CD8-positive, alpha-beta memory T cell (primary cell): ENCODE results near the gene SLAIN2. TPM values are rescaled to one million over a fixed set of nuclear protein-coding genes. Genes with fewer than 3 reads are reported as not detected.

Experiments
- CTCF ChIA-PET: fragments of 350-600 bp; sonication (Branson Sonifier 250); formaldehyde crosslinking; loops from one replicate; lab custom pipeline; 2021; ENCODE audit warnings: antibody characterized with exemption; lab: Charles Lee
- POLR2A ChIA-PET: fragments of 350-600 bp; sonication (Branson Sonifier 250); formaldehyde crosslinking; loops from one replicate; lab custom pipeline; 2021; ENCODE audit warnings: antibody characterized with exemption; lab: Charles Lee
- DNase-seq, 5 donors: peaks; one replicate each; pipeline versions ENCODE4 v3.0.0 to v3.0.0-alpha.2; 2020 to 2022; ENCODE audit warnings: mixed read lengths in 1 of 5
- H3K27ac ChIP-seq: one replicate; pipeline ENCODE4 v1.7.0; 2013; ENCODE audit warnings: low read depth, mild to moderate bottlenecking, low read length, moderate library complexity
- H3K27me3 ChIP-seq: 2 replicates; pipeline ENCODE4 v1.7.0; 2013; ENCODE audit warnings: low read length, mild to moderate bottlenecking; ENCODE audit not compliant: insufficient read depth, poor library complexity, severe bottlenecking
- H3K36me3 ChIP-seq: 2 replicates; pipeline ENCODE4 v1.7.0; 2013; ENCODE audit warnings: mild to moderate bottlenecking, low read length, moderate library complexity; ENCODE audit not compliant: insufficient read depth
- H3K4me1 ChIP-seq: 2 replicates; pipeline ENCODE4 v1.7.0; 2013; ENCODE audit warnings: mild to moderate bottlenecking, low read length, moderate library complexity; ENCODE audit not compliant: insufficient read depth
- H3K4me3 ChIP-seq: 2 replicates; pipeline ENCODE4 v1.7.0; 2013; ENCODE audit warnings: mild to moderate bottlenecking, low read length
- H3K9me3 ChIP-seq: 2 replicates; pipeline ENCODE4 v1.7.0; 2013; ENCODE audit warnings: mild to moderate bottlenecking, low read length
- H3K27ac Mint-ChIP-seq, 8 donors: one replicate each; pipeline ENCODE4 v1.8.0; 2020 to 2021; ENCODE audit warnings: mixed read lengths in 8 of 8, mild to moderate bottlenecking in 6 of 8, inconsistent platforms in 3 of 8, moderate library complexity in 3 of 8
- H3K27me3 Mint-ChIP-seq, 2 donors: one replicate each; pipeline ENCODE4 v1.8.0; 2020 to 2021; ENCODE audit warnings: mixed read lengths in 2 of 2, mild to moderate bottlenecking in 1 of 2, moderate library complexity in 1 of 2
- H3K36me3 Mint-ChIP-seq, 3 donors: one replicate each; pipeline ENCODE4 v1.8.0; 2020 to 2021; ENCODE audit warnings: mixed read lengths in 3 of 3, inconsistent platforms in 1 of 3, mild to moderate bottlenecking in 1 of 3
- H3K4me1 Mint-ChIP-seq, 3 donors: one replicate each; pipeline ENCODE4 v1.8.0; 2020 to 2021; ENCODE audit warnings: mixed read lengths in 3 of 3, inconsistent platforms in 1 of 3, mild to moderate bottlenecking in 1 of 3
- H3K4me3 Mint-ChIP-seq, 7 donors: one replicate each; pipeline ENCODE4 v1.8.0; 2020 to 2021; ENCODE audit warnings: mixed read lengths in 7 of 7, mild to moderate bottlenecking in 6 of 7, moderate library complexity in 4 of 7, inconsistent platforms in 2 of 7
- H3K9me3 Mint-ChIP-seq, 5 donors: one replicate each; pipeline ENCODE4 v1.8.0; 2020 to 2022; ENCODE audit warnings: mixed read lengths in 5 of 5, mild to moderate bottlenecking in 3 of 5, moderate library complexity in 2 of 5, inconsistent platforms in 1 of 5
- polyA plus RNA-seq: library from polyadenylated mRNA; unstranded; fragments of 300-500 nt; fragmentation: Illumina TruSeq; gene quantifications from one replicate; pipeline ENCODE4 v1.2.3, GENCODE V29; 2021
- total RNA-seq, 2 experiments: library from RNA; stranded (reverse); gene quantifications; one replicate each; pipeline ENCODE4 v1.2.3, GENCODE V29; 2021

SLAIN2 gene
- total and polyA plus RNA-seq, 3 experiments from 2014 or later, result 26.4 to 86.8 (median 72.2) TPM

DNA sequence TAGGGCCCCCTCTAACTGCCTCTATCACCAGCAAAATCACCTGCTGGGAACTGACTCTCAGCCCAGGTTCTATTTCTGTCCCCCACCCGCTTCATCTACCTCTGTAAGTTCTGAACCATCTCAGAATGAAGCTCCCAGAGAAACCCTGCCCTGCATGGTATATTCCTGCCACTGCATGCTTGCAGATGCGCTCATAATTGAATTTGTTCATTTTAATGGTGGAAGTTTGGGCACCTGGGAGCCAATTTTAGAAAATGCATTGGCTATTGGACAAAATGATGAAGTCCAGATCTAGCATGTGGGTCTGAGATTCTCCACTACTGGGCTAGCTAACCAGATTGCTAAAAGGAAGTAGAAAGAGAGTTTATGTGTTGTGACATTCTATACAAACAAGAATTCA, 113.3 kb downstream of the SLAIN2 start:
- Mint-ChIP-seq H3K27ac (no peak overlapping the region), H3K4me1 (no peaks in the 10 kb centered on the region), H3K9me3 (peaks cover 0 to 5% (median 0%) of the 10 kb centered on the region in 5 donors), H3K4me3 (no peak overlapping the region), H3K27me3 (peaks cover 0 to 21% of the 10 kb centered on the region in 2 donors), H3K36me3 (peaks cover 0 to 1% (median 0%) of the 10 kb centered on the region in 3 donors)
- H3K4me3 ChIP-seq, result no peak overlapping the region
- ChIA-PET POLR2A (no interaction called here), CTCF (no interaction called here)
- DNase-seq, result no peak
- H3K36me3 ChIP-seq, result no peaks in the 10 kb centered on the region
- H3K27me3 ChIP-seq, result no peaks in the 10 kb centered on the region
- no peak overlapping the region for H3K27ac ChIP-seq
- no peaks in the 10 kb centered on the region for H3K9me3 ChIP-seq
- H3K4me1 ChIP-seq, result no peaks in the 10 kb centered on the region

DNA sequence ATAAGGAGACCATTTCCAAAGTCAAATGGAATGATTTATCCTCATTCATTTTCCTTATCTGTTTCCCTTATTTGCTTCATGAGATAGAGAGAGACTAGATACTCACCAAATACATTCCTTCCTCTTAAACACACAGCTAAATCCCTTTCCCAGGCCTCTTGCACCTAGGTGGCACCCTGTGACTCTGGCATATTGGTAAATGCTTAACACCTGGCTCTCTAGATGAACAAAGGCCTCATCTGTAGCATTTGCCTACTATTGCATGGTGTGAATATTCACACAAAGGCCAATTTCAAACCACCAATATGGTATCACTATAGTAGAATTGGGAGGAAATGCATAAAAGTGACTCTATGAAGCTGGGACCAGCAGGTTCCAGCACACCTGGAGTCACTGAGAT, 119.7 kb downstream of the SLAIN2 start:
- H3K4me1 Mint-ChIP-seq, result no peaks in the 10 kb centered on the region
- no peak overlapping the region for H3K4me3 ChIP-seq
- H3K27me3 Mint-ChIP-seq, result peaks cover 0 to 8% of the 10 kb centered on the region in 2 donors
- DNase-seq, result no peak
- peaks cover 0 to 5% (median 0%) of the 10 kb centered on the region in 3 donors for H3K36me3 Mint-ChIP-seq
- no peak overlapping the region for H3K27ac Mint-ChIP-seq
- H3K27ac ChIP-seq, result no peak overlapping the region
- POLR2A ChIA-PET, result no interaction called here
- peaks cover 0 to 6% (median 5%) of the 10 kb centered on the region in 5 donors for H3K9me3 Mint-ChIP-seq
- H3K36me3 ChIP-seq, result no peaks in the 10 kb centered on the region
- CTCF ChIA-PET, result no interaction called here
- H3K4me1 ChIP-seq, result no peaks in the 10 kb centered on the region
- H3K27me3 ChIP-seq, result no peaks in the 10 kb centered on the region
- H3K9me3 ChIP-seq, result no peaks in the 10 kb centered on the region
- no peak overlapping the region for H3K4me3 Mint-ChIP-seq

DNA sequence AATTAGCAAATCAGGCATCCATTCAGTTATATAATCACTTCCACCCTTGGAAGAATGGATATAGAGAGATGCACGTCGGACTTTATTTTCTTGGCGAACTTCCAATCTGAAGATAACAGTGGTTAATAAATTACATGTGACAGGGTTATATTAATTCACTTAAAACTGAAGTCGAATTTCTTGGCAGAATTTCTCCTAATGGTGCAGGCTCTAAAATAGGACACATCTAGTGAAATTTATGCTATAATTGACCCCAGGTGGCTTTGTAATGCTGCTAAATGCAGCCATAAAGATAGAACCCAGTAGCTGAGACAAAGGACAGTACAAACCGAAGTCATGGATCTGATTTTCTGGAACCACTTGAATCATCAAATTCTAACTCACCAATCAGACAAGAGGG, 121.0 kb downstream of the SLAIN2 start:
- no peaks in the 10 kb centered on the region for H3K36me3 ChIP-seq
- no peaks in the 10 kb centered on the region for H3K4me1 Mint-ChIP-seq
- no peak overlapping the region for H3K27ac Mint-ChIP-seq
- no peak overlapping the region for H3K4me3 Mint-ChIP-seq
- H3K9me3 ChIP-seq, result no peaks in the 10 kb centered on the region
- no peak overlapping the region for H3K27ac ChIP-seq
- H3K9me3 Mint-ChIP-seq, result peaks cover 0 to 6% (median 3%) of the 10 kb centered on the region in 5 donors
- H3K27me3 Mint-ChIP-seq, result peaks cover 0 to 8% of the 10 kb centered on the region in 2 donors
- ChIA-PET POLR2A (no interaction called here), CTCF (no interaction called here)
- peaks cover 0 to 5% (median 0%) of the 10 kb centered on the region in 3 donors for H3K36me3 Mint-ChIP-seq
- no peak for DNase-seq
- H3K27me3 ChIP-seq, result no peaks in the 10 kb centered on the region
- no peaks in the 10 kb centered on the region for H3K4me1 ChIP-seq
- H3K4me3 ChIP-seq, result no peak overlapping the region

DNA sequence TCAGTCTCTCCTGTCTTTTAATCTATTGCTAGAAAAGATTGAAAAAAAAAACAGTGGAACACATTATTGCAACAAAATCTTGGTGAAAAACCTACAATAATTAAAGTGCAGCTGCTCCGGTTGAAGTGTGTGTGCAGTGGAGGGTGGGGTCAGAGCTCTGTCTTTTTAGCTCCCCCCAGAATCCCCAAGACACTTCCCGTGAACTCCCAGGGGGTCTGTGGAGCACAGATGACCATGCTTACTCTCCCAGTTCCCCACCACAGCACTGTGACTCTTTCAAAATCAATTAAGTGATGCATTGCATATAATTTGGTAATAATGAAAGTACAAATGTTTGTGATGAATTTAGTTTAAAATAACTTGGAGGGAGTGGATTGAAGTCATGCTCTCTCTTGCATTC, 126.1 kb downstream of the SLAIN2 start:
- H3K9me3 ChIP-seq, result no peaks in the 10 kb centered on the region
- CTCF ChIA-PET, result no interaction called here
- Mint-ChIP-seq H3K9me3 (peaks cover 0 to 6% (median 3%) of the 10 kb centered on the region in 5 donors), H3K4me1 (no peaks in the 10 kb centered on the region), H3K4me3 (no peak overlapping the region), H3K36me3 (peaks cover 0 to 5% (median 0%) of the 10 kb centered on the region in 3 donors), H3K27me3 (peaks cover 11 to 17% of the 10 kb centered on the region in 2 donors), H3K27ac (no peak overlapping the region)
- H3K36me3 ChIP-seq, result no peaks in the 10 kb centered on the region
- no peak for DNase-seq
- POLR2A ChIA-PET, result no interaction called here
- no peak overlapping the region for H3K27ac ChIP-seq
- no peaks in the 10 kb centered on the region for H3K27me3 ChIP-seq
- no peak overlapping the region for H3K4me3 ChIP-seq
- no peaks in the 10 kb centered on the region for H3K4me1 ChIP-seq

DNA sequence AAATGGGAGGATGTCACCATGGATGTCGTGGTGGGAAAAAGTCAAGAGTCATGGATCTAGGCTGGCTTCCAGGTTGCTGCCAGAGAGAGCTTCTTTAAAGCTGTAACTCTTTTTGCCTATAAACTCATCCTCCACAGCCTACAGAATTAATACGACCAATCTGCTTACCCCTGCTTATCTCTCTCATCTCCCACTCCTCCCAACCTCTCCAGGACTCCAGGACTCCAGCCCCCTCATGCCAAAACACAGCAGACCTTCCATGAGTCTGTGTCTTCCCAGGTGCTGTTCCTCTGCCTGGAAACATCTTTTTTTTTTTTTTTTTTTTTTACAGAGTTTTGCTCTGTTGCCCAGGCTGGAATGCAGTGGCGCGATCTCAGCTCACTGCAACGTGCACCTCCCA, 126.6 kb downstream of the SLAIN2 start:
- H3K36me3 Mint-ChIP-seq, result peaks cover 0 to 5% (median 0%) of the 10 kb centered on the region in 3 donors
- ChIA-PET CTCF (no interaction called here), POLR2A (no interaction called here)

DNA sequence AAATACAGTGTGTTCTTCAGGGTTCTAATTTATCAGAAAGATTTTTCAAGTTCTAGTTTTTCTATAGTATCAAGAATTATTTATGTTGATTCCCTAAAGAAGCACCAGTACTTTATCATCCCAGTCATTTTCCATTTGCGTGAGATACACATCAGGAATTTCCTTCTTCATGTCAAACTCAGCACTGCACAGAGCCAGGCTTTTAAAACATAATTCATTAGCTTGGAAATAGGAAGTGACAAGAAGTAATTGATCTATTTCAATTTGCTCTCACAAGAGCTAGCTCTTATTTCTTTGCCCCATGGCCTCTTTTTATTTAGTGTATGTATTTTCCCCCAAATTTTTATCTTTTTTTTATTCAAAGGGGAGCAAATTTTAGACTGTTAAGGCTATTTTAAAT, 128.8 kb downstream of the SLAIN2 start:
- H3K27me3 Mint-ChIP-seq, result peaks cover 9 to 19% of the 10 kb centered on the region in 2 donors
- CTCF ChIA-PET, result no interaction called here

More for the DNA sequence above, 126.6 kb downstream of the SLAIN2 start:
- H3K4me1 ChIP-seq, result no peaks in the 10 kb centered on the region
- no peak overlapping the region for H3K27ac ChIP-seq
- no peak overlapping the region for H3K27ac Mint-ChIP-seq
- no peak for DNase-seq
- no peak overlapping the region for H3K4me3 Mint-ChIP-seq
- H3K27me3 Mint-ChIP-seq, result peaks cover 11 to 17% of the 10 kb centered on the region in 2 donors
- no peaks in the 10 kb centered on the region for H3K9me3 ChIP-seq
- no peak overlapping the region for H3K4me3 ChIP-seq
- no peaks in the 10 kb centered on the region for H3K36me3 ChIP-seq
- H3K4me1 Mint-ChIP-seq, result no peaks in the 10 kb centered on the region
- H3K9me3 Mint-ChIP-seq, result peaks cover 0 to 6% (median 3%) of the 10 kb centered on the region in 5 donors
- no peaks in the 10 kb centered on the region for H3K27me3 ChIP-seq

DNA sequence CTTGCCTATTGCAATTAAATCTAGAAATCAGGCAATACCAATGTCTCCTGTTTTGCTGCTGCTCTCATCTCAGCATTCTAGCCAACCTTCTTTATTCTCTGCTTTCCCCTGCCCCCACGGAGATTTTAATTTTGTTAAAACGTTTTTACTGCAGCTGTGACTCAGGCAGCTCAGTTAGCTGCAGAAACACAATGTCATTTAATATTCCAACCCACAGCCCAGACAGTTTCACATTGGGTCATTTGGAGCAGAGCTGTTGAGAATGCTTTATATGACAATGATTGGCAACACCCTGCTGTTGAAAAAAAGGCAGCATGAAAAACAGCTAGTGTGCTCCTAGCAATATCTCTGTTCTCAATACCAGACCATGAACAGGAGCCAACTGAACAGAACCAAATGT, 129.2 kb downstream of the SLAIN2 start:
- CTCF ChIA-PET, result no interaction called here
- Mint-ChIP-seq H3K4me3 (no peak overlapping the region), H3K4me1 (no peaks in the 10 kb centered on the region), H3K27ac (no peak overlapping the region), H3K36me3 (no peaks in the 10 kb centered on the region), H3K9me3 (no peaks in the 10 kb centered on the region), H3K27me3 (peaks cover 9 to 19% of the 10 kb centered on the region in 2 donors)
- Histone ChIP-seq H3K27ac (no peak overlapping the region), H3K4me3 (no peak overlapping the region), H3K4me1 (no peaks in the 10 kb centered on the region), H3K36me3 (no peaks in the 10 kb centered on the region), H3K27me3 (no peaks in the 10 kb centered on the region), H3K9me3 (no peaks in the 10 kb centered on the region)
- DNase-seq, result no peak
- POLR2A ChIA-PET, result no interaction called here

More for the DNA sequence above, 128.8 kb downstream of the SLAIN2 start:
- H3K27me3 ChIP-seq, result no peaks in the 10 kb centered on the region
- H3K27ac ChIP-seq, result no peak overlapping the region
- no peak for DNase-seq
- no peaks in the 10 kb centered on the region for H3K4me1 Mint-ChIP-seq
- H3K9me3 ChIP-seq, result no peaks in the 10 kb centered on the region
- H3K4me1 ChIP-seq, result no peaks in the 10 kb centered on the region
- no peaks in the 10 kb centered on the region for H3K36me3 ChIP-seq
- H3K27ac Mint-ChIP-seq, result no peak overlapping the region
- H3K9me3 Mint-ChIP-seq, result no peaks in the 10 kb centered on the region
- no peak overlapping the region for H3K4me3 ChIP-seq
- no peak overlapping the region for H3K4me3 Mint-ChIP-seq
- POLR2A ChIA-PET, result no interaction called here
- no peaks in the 10 kb centered on the region for H3K36me3 Mint-ChIP-seq

DNA sequence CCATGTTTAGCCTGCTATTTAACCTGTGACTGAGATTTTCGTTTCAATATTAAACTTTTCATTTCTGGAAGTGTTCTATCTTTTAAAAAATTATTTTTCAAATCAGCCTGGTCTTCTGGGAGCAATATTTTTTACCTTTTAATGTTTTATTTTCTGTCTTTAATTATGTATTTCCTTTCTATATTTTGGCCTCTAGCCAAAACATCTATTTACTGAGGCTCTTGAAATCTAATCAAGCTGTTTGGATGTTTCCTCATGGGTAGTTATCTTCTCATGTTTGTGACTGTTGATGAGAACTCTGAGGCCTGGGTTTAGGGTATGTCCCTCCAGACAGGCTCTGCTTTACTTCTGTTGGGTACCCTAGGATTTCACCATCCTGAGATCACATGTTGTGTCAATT, 131.5 kb downstream of the SLAIN2 start:
- no peak for DNase-seq
- ChIA-PET POLR2A (no interaction called here), CTCF (no interaction called here)
- Mint-ChIP-seq H3K27ac (no peak overlapping the region), H3K36me3 (no peaks in the 10 kb centered on the region), H3K4me3 (no peak overlapping the region), H3K4me1 (no peaks in the 10 kb centered on the region), H3K27me3 (peaks cover 12 to 19% of the 10 kb centered on the region in 2 donors), H3K9me3 (no peaks in the 10 kb centered on the region)
- Histone ChIP-seq H3K4me1 (no peaks in the 10 kb centered on the region), H3K36me3 (no peaks in the 10 kb centered on the region), H3K4me3 (no peak overlapping the region), H3K27me3 (no peaks in the 10 kb centered on the region), H3K9me3 (no peaks in the 10 kb centered on the region), H3K27ac (no peak overlapping the region)
